AG09309 (cell line): ENCODE measurements around the gene USP24.

ENCODE experiments used
- DNase-seq: peaks from one replicate; pipeline ENCODE4 v3.0.0-alpha.2; 2010; ENCODE audit warnings: low read depth
- H3K4me3 ChIP-seq: 2 replicates; pipeline ENCODE4 v1.5.1; 2011; ENCODE audit warnings: mild to moderate bottlenecking, low read depth, low read length, moderate library complexity; ENCODE audit not compliant: control insufficient read depth
- TF ChIP-seq, protein P1 (sequence below): IDR thresholded peaks from 2 replicates; pipeline ENCODE4 v1.5.1; 2011; ENCODE audit warnings: mild to moderate bottlenecking, low read depth, low read length, inconsistent platforms; ENCODE audit not compliant: insufficient read depth, control insufficient read depth; ENCODE audit errors: missing control alignments

Gene USP24

GRCh38 chr1:55081905-55082296 is 133.3 kb downstream of the USP24 start:
- H3K4me3 ChIP-seq = no peak overlapping the region
- DNase-seq = no peak
- TF ChIP-seq, protein P1, sequence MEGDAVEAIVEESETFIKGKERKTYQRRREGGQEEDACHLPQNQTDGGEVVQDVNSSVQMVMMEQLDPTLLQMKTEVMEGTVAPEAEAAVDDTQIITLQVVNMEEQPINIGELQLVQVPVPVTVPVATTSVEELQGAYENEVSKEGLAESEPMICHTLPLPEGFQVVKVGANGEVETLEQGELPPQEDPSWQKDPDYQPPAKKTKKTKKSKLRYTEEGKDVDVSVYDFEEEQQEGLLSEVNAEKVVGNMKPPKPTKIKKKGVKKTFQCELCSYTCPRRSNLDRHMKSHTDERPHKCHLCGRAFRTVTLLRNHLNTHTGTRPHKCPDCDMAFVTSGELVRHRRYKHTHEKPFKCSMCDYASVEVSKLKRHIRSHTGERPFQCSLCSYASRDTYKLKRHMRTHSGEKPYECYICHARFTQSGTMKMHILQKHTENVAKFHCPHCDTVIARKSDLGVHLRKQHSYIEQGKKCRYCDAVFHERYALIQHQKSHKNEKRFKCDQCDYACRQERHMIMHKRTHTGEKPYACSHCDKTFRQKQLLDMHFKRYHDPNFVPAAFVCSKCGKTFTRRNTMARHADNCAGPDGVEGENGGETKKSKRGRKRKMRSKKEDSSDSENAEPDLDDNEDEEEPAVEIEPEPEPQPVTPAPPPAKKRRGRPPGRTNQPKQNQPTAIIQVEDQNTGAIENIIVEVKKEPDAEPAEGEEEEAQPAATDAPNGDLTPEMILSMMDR = no peak

- TF ChIP-seq, protein P1 = no peak
- DNase-seq = no peak
- H3K4me3 ChIP-seq = no peak overlapping the region
Measured at GRCh38 chr1:55081188-55081904, 133.8 kb downstream of the USP24 start.

- TF ChIP-seq, protein P1 = no peak
- DNase-seq = no peak
- H3K4me3 ChIP-seq = no peak overlapping the region
Measured at GRCh38 chr1:55079651-55080050, 135.5 kb downstream of the USP24 start.

- TF ChIP-seq, protein P1 = no peak
- DNase-seq = no peak
- no peak overlapping the region for H3K4me3 ChIP-seq
Measured at GRCh38 chr1:55078470-55078869, 136.7 kb downstream of the USP24 start.

DNA sequence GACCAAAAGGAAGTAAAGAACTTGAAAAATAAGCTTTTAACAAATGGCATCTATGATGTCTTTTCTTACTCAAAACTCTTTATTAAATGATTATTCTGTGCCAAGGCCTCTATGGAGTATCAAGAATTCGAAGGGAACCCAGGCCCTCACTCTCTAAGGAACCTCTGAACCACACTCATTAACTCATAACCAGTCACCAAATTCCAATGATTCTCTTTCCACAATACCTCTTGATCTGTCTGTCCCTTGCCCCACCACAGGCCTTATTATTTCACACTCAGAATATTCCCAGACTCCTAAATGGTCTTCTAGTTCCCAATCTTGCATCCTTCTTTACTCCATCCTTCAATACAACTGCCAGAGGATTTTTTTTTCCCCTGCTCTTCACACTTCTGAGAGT is 138.8 kb downstream of the USP24 start:
- H3K4me3 ChIP-seq = no peak overlapping the region
- no peak for DNase-seq
- TF ChIP-seq, protein P1 = no peak

DNA sequence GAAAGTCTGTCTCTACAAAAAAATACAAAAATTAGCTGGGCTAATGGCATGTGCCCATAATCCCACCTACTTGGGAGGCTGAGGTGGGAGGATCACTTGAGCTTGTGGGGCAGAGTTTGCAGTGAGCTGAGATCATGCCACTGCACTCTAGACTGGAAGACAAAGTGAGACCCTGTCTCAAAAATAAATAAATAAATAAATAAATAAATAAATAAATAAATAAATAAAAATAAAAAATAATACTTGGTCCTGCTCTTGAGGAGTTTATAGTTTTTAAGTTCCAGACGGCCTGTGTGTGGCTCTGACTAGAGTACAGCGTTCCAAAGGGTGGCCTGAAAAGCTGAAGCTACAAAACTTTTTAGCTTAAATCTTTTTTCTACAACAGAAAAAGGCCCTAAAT is 140.7 kb downstream of the USP24 start:
- H3K4me3 ChIP-seq = no peak overlapping the region
- TF ChIP-seq, protein P1 = no peak
- DNase-seq = no peak
